Measurements from ENCODE around the gene PNPLA3.

GRCh38 chr22:43978558-43978957 lies 55.0 kb downstream of the PNPLA3 start:
- no peak for TF ChIP-seq CTCF (IDR thresholded peaks at IDR 0.05)
- no peak for TF ChIP-seq POLR2A (IDR thresholded peaks at IDR 0.05)

Data from transverse colon (tissue), 3 donors.